HepG2 (cell line): Measurements from ENCODE around the gene ATP13A1. TPM values are rescaled to one million over a fixed set of nuclear protein-coding genes. Genes with fewer than 3 reads are reported as not detected.
"Not testable (repeated sequence)": the region's sequence is repeated elsewhere in the genome, so short reads cannot be mapped to it uniquely, and the experiment has no call there.

Experiments
- ATAC-seq: fragments of 200-7000 bp; cut with Tn5 transposase; 3 replicates; pipeline ENCODE4 v1.9.1; 2020; ENCODE audit warnings: mild to moderate bottlenecking, moderate library complexity
- BruUV-seq: library from RNA; stranded (reverse); fragments of 400-500 nt; replicated peaks from 2 replicates; lab custom pipeline; 2021; lab: Mats Ljungman, UMichigan
- CTCF ChIA-PET: fragments of 300-600 bp; formaldehyde crosslinking; extraction: SDS; loops from one replicate; lab custom pipeline; 2021; ENCODE audit warnings: low total read pairs, inconsistent platforms, low intra/inter-chr PET ratio; lab: Yijun Ruan, JAX
- POLR2A ChIA-PET: fragments of 350-600 bp; sonication (Branson Sonifier 250); formaldehyde crosslinking; loops from one replicate; lab custom pipeline; 2020; ENCODE audit warnings: antibody characterized with exemption, inconsistent platforms; lab: Yijun Ruan, JAX
- DNase-seq: peaks from one replicate; pipeline ENCODE4 v3.0.0-alpha.2; 2015; ENCODE audit warnings: low spot score
- FAIRE-seq: peaks from 3 replicates; lab custom pipeline; 2011; peaks lifted over from hg19 to GRCh38; lab: Jason Lieb, UNC
- H2AFZ ChIP-seq: one replicate; pipeline ENCODE4 v1.6.1; 2011; ENCODE audit warnings: low read length, inconsistent platforms
- H3K27ac ChIP-seq: fragments of 300-600 bp; 3 replicates; pipeline ENCODE4 v1.8.0; 2011; ENCODE audit warnings: mixed run types, mild to moderate bottlenecking, mixed read lengths, low read length, inconsistent platforms; ENCODE audit not compliant: insufficient read depth; ENCODE audit errors: extremely low read length
- H3K27me3 ChIP-seq, 2 experiments: fragments of 200-600 bp in 1 of 2; 2 replicates in 1 of 2; 3 replicates in 1 of 2; pipeline versions ENCODE4 v1.6.0 to v1.8.0; 2011; ENCODE audit warnings: low read length in 2 of 2, mild to moderate bottlenecking in 2 of 2, moderate library complexity in 2 of 2, inconsistent platforms in 1 of 2; ENCODE audit not compliant: insufficient read depth in 2 of 2, control insufficient read depth in 1 of 2
- H3K36me3 ChIP-seq, 2 experiments: fragments of 200-600 bp in 1 of 2; replicated peaks in 1 of 2; 2 replicates in 1 of 2; 3 replicates in 1 of 2; pipeline versions ENCODE4 v1.5.1 to v1.8.0; 2011; ENCODE audit warnings: low read length in 2 of 2, inconsistent platforms in 1 of 2; ENCODE audit not compliant: insufficient read depth in 2 of 2, control insufficient read depth in 1 of 2
- H3K4me1 ChIP-seq: 2 replicates; pipeline ENCODE4 v1.5.1; 2012; ENCODE audit warnings: low read length, inconsistent platforms; ENCODE audit not compliant: insufficient read depth
- H3K4me2 ChIP-seq: 2 replicates; pipeline ENCODE4 v1.6.0; 2011; ENCODE audit warnings: low read depth, low read length, inconsistent platforms
- H3K4me3 ChIP-seq, 3 experiments: fragments of 200-600 bp in 1 of 3; sonication (generic), shearing (Covaris generic) in 1 of 3; replicated peaks in 1 of 3; 2 replicates each; pipeline ENCODE4 v1.5.1; 2011 to 2016; ENCODE audit warnings: low read length in 3 of 3, inconsistent platforms in 2 of 3, low read depth in 2 of 3, mild to moderate bottlenecking in 2 of 3, control low read depth in 1 of 3, mixed read lengths in 1 of 3; ENCODE audit not compliant: insufficient read depth in 1 of 3
- H3K79me2 ChIP-seq: one replicate; pipeline ENCODE4 v1.6.1; 2011; ENCODE audit warnings: low read length, inconsistent platforms; ENCODE audit not compliant: insufficient read depth
- H3K9ac ChIP-seq: 2 replicates; pipeline ENCODE4 v1.6.0; 2011; ENCODE audit warnings: mild to moderate bottlenecking, low read depth, low read length, inconsistent platforms; ENCODE audit not compliant: insufficient read depth
- H3K9me3 ChIP-seq: 2 replicates; pipeline ENCODE4 v1.5.1; 2012; ENCODE audit warnings: mild to moderate bottlenecking, low read length
- H4K20me1 ChIP-seq: 2 replicates; pipeline ENCODE4 v1.6.0; 2011; ENCODE audit warnings: inconsistent platforms, mild to moderate bottlenecking, low read length, moderate library complexity; ENCODE audit not compliant: insufficient read depth
- CBX5 ChIP-seq: sonication (generic); formaldehyde crosslinking; IDR thresholded peaks from 2 replicates; pipeline ENCODE4 v1.4.0; 2020; ENCODE audit warnings: missing genetic modification reagents, borderline replicate concordance
- FOXA1 ChIP-seq, 2 experiments: fragments of 450-650 bp in 1 of 2; sonication (generic) in 1 of 2; formaldehyde crosslinking in 1 of 2; IDR thresholded peaks; 2 replicates each; pipeline versions ENCODE4 v1.4.0 to v1.6.1; 2016 to 2020; ENCODE audit warnings: missing genetic modification reagents in 1 of 2
- TEAD3 ChIP-seq: optimal IDR thresholded peaks from 2 replicates; pipeline ENCODE3; 2016; ENCODE audit warnings: borderline replicate concordance
- ZFX ChIP-seq: sonication (generic); formaldehyde crosslinking; IDR thresholded peaks from 2 replicates; pipeline ENCODE4 v1.4.0; 2020; ENCODE audit warnings: mild to moderate bottlenecking, low read depth, missing genetic modification reagents, moderate library complexity
- ZNF12 ChIP-seq: sonication (generic); formaldehyde crosslinking; IDR thresholded peaks from 2 replicates; pipeline ENCODE4 v1.5.0; 2020; ENCODE audit warnings: missing genetic modification reagents
- ZNF264 ChIP-seq: sonication (generic); formaldehyde crosslinking; IDR thresholded peaks from 2 replicates; pipeline ENCODE4 v1.4.0; 2020; ENCODE audit warnings: missing genetic modification reagents
- ZNF430 ChIP-seq: sonication (generic); formaldehyde crosslinking; IDR thresholded peaks from 2 replicates; pipeline ENCODE4 v1.9.0; 2021; ENCODE audit warnings: mild to moderate bottlenecking, missing genetic modification reagents
- ZNF556 ChIP-seq: sonication (generic); formaldehyde crosslinking; IDR thresholded peaks from 2 replicates; pipeline ENCODE4 v1.4.0; 2020; ENCODE audit warnings: mild to moderate bottlenecking, missing genetic modification reagents, borderline replicate concordance
- ZNF768 ChIP-seq: sonication (generic); formaldehyde crosslinking; IDR thresholded peaks from 2 replicates; pipeline ENCODE4 v1.4.0; 2020; ENCODE audit warnings: missing genetic modification reagents
- ZNF790 ChIP-seq: sonication (generic); formaldehyde crosslinking; IDR thresholded peaks from 2 replicates; pipeline ENCODE4 v1.8.0; 2022; ENCODE audit warnings: missing genetic modification reagents, mild to moderate bottlenecking, borderline replicate concordance
- WGBS: methylation state at CpG from one replicate; pipeline ENCODE4 v1.1.6; 2017; ENCODE audit warnings: low lambda C conversion rate; 5-methylcytosine and 5-hydroxymethylcytosine counted together
- in situ Hi-C: cut with HindIII; loops from 2 replicates; pipeline ENCODE4 v1.10.0; 2017; ENCODE audit warnings: low pct_unique_long_range_greater_than_20kb; ENCODE audit not compliant: extremely low pct_ligation_motif_present
- intact Hi-C: fragments of 100-400 bp; cut with micrococcal nuclease; formaldehyde crosslinking; loops from one replicate; pipeline ENCODE4 v1.10.0; 2022; ENCODE audit not compliant: unreplicated experiment
- polyA plus RNA-seq, 8 experiments: library from polyadenylated mRNA; depleted of rRNA in 3 of 8; stranded (reverse) in 7 of 8; unstranded in 1 of 8; fragments of >200 nt; fragmentation: Illumina TruSeq in 4 of 8; extraction: Trizol in 4 of 8; gene quantifications; 2 replicates each; pipeline versions ENCODE4 v1.2.1 to v1.2.3, GENCODE V29; 2011 to 2016; ENCODE audit warnings: low read depth in 4 of 8, missing spikeins in 1 of 8, mixed read lengths in 1 of 8; ENCODE audit not compliant: insufficient read depth in 1 of 8
- total RNA-seq, 5 experiments: library from RNA; depleted of rRNA; stranded (reverse); fragments of >200 nt; fragmentation: Illumina TruSeq; extraction: Trizol; gene quantifications; 2 replicates each; pipeline ENCODE4 v1.2.3, GENCODE V29; 2016; ENCODE audit warnings: low read depth in 1 of 5

Gene ATP13A1
- total and polyA plus RNA-seq, 2 of the 13 experiments (the other 11 are each of a cell fraction or from before 2014, with no cell fraction given): 23.2 to 41.7 TPM

DNA sequence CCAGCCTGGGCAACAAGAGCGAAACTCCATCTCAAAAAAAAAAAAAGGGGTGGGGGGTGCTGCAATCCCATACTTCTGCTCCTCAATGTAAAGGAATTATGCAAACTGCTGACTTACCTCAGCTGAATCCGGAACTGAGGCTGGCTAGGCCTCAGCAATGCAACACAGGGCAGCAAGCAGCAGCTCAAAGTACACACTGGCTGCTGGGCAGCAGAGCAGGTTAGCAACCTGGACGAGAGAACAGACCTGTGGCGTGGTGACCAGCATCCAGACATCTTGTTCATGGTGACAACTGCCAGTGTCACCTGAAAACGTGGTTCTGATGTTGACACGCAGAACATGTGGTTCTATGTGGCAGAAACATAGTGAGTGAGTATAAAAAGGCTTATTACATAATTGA, 41.4 kb upstream of the ATP13A1 start (continued):
- TF ChIP-seq ZFX (peak; percentile 69), FOXA1 (IDR thresholded peaks at IDR 0.05) (no peak), FOXA1 (CRISPR knock-in tag; IDR thresholded peaks at IDR 0.05) (peak; percentile 32; the same call in 1 of the 2 replicates), ZNF264 (CRISPR knock-in tag) (peak; percentile 100), ZNF790 (no peak), ZNF12 (CRISPR knock-in tag) (peak; percentile 39; the same call in 1 of the 2 replicates), CBX5 (CRISPR knock-in tag) (0 out of 2 replicates have a peak, but pooled peaks have one; percentile 36), ZNF768 (CRISPR knock-in tag) (peak; percentile 87), ZNF430 (peak; percentile 38; the same call in 1 of the 2 replicates), ZNF556 (CRISPR knock-in tag) (no peak), TEAD3 (CRISPR knock-in tag) (peak; percentile 24)
- TF ChIP-seq, all 625 proteins: peak for 17

DNA sequence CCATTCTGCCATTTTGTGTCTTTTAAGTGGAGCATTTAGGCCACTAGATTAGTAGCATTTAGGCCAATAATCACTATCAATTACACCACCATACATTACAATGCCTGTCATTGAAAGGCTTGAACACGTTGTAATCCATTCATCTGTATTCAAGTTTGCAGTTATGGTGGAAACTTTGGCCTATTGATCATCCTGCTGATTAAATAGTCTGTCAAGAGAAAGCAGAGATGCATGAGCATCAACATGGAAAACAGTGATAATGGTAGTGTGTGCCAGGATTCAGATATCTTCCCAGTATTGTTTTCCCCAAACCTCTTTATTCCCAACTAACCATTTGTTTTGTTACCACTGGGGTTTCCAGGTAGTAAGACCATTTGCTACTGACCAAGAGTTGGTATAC, 37.0 kb upstream of the ATP13A1 start:
- H3K4me1 ChIP-seq, POLR2A ChIA-PET, H3K9ac ChIP-seq, H3K36me3 ChIP-seq, H3K27me3 ChIP-seq, FAIRE-seq, H2AFZ ChIP-seq, H3K79me2 ChIP-seq, H3K4me2 ChIP-seq, H3K4me3 ChIP-seq, H3K9me3 ChIP-seq, in situ Hi-C loops, DNase-seq, CTCF ChIA-PET, ATAC-seq, H3K27ac ChIP-seq, BruUV-seq, H4K20me1 ChIP-seq, intact Hi-C loops: not testable (repeated sequence)
- WGBS: 0% methylated on average over 1 of the region's 1 CpG
